VCaP (cell line): ENCODE measurements around the gene RPL7L1.

Source experiments
- H3K27ac ChIP-seq: fragments of 450-650 bp; 2 replicates; pipeline ENCODE4 v1.5.1; 2017
- CTCF ChIP-seq: fragments of 450-650 bp; conservative IDR thresholded peaks from 2 replicates; pipeline ENCODE4 v1.5.1; 2017; ENCODE audit warnings: mild to moderate bottlenecking, moderate library complexity

RPL7L1 gene

DNA sequence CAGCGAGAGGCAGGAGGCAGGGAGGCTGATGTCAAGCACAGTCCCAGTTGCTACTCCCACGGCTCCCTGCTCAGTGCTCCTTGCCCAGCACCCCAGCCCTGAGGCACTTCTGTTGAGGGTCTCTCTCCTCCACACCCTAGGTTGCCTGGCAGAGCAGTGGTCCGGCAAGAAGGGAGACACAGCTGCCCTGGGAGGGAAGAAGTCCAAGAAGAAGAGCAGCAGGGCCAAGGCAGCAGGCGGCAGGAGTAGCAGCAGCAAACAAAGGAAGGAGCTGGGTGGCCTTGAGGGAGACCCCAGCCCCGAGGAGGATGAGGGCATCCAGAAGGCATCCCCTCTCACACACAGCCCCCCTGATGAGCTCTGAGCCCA lies 59.0 kb downstream of the RPL7L1 start:
- TF ChIP-seq CTCF, result no peak

GRCh38 chr6:42938987-42939809 lies 59.8 kb downstream of the RPL7L1 start:
- H3K27ac ChIP-seq, result no peak overlapping the region
- TF ChIP-seq CTCF, result no peak

More for the DNA sequence above, 59.0 kb downstream of the RPL7L1 start:
- no peak overlapping the region for H3K27ac ChIP-seq
